GM19397 (cell line): ENCODE measurements around the gene OSBP2.
"Not testable (repeated sequence)": the region's sequence is repeated elsewhere in the genome, so short reads cannot be mapped to it uniquely, and the experiment has no call there.

Experiments used
- ATAC-seq: cut with Tn5 transposase; IDR thresholded peaks from one replicate; pipeline ENCODE4 v1.9.1; 2021; ENCODE audit warnings: mild to moderate bottlenecking, moderate library complexity; ENCODE audit not compliant: unreplicated experiment

Gene OSBP2

DNA sequence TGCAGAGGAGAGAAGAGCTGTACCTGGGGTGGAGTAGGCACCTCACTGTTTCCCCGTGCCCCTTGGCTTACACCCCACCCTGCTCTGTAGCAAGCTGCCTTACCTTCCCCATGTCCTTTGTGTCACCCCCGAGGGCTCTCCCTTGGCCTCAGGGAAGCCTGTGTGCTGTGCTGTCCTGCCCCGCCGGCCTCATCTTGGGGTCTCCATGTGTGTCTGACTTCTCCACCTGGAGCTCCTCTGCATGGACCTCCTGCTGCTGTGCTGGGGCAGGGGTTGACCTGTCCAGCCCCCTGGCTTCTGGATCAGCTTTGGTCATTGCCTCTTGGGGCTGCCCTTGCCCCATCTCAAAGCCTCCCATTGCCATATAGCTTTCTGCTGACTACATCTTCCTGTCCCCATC lies 59.8 kb downstream of the OSBP2 start:
- no peak for ATAC-seq

DNA sequence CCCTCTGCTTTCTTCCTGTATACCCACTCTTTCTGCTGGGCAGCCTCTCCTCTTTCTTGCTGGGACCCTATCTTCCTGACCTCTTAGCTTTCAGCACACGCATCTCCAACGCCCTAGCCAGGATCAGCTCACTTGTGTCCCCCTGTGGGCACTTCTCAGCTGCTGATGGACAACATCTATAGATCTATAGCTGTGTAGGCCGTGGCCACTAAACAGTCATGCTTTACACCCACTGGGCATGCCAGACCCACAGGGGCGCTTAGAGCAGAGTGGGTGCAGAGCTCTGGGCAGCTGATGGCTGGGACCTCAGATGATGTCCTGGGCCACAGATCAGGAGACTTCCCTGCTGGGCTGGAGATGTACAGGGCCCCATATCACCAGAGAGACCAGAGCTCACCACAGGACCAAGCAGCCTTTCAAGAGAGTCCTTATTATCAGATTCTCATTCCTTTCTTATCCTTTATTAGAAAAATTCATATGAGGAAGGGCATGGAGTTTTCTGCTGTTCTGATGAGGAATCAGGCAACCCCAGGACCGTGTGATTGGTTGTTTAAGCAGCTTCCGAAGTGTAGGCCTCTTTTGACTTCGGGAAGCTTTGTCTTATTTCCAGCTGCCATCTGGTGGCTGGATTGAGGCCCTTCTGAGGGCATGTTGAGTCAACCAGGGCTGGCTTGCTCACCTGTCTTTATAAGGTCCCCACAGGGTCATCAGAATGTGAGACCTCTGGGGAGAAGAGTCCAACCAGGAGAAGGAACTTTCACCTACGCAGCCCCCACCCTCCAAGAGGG lies 60.5 kb downstream of the OSBP2 start:
- ATAC-seq, result no peak

DNA sequence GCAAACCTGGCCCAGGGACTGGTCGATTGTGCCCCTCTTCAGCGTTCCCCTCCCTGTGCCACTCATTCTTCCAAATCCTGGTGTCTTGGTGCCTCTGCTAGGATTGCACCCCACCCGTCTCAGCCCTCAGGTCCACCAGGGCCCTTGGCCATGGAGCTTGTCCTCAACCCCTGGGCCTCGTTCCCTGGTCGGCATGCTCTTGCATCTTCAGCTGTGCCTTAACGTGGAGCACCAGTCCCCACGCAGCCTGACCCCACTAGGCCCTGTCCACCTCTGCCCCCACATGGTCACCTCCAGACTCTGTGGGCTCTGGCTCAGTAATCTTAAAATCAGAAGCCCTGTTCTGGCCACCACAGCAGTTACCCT lies 61.1 kb downstream of the OSBP2 start:
- no peak for ATAC-seq

DNA sequence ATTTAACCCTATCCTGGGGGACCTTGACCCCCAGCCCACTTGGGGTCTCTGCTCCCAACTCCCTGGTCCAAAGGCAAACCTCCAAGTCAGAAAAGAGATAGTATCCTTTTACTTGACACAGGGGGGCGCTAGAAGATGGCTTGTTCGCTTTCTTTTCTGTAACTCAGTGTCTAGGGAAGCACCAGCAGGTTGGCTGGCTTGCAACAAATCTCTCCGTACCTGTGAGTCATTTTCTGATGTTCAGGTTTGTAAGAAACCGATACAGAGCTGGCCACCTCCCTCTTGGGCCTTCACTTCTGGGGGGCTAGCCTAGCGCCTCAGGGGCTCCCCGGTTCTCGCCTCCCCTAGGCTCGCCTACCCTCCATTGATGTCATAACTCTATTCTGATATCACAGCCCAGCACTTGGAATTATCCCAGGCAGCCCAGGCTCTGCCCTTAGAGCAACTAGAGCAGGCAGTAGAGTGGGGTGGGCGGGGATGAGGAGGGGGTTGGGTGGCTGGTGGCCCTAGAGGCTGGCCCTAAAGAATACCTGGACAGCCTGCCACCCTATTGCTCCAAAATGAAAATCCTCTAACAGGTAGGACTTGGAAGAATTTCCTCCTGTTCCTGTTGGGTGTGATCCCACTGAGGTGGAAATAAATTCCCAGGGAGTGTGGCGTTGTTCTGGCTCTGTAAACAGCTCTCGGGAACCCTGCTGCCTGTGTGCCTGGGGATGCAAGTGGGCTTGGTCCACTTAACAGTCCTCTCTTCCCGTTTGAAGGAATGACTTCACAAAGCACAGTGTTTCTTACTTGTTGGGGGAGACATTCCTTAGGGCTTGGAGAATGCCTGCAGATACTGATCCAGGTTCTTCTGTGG lies 69.4 kb downstream of the OSBP2 start:
- no peak for ATAC-seq

DNA sequence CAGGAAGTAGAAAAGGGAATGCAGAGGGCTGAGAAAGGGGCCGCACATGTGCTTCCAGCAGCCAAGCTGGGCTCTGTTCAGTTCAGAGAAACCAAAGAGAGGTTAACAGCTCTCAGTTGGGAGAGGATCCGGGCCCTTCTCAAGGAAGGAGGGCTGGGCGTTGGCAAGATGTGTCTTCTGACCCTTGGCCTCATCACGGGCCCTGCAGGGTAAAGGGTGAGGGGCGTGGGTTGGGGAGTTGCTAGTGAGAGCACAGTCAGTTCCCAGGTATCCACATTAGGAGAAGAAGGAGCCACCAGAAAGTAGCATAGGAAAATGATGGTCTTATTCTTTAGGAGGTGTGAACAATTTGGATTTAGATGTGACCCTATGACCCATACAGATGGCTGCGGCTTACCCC lies 73.0 kb downstream of the OSBP2 start:
- ATAC-seq, result no peak

DNA sequence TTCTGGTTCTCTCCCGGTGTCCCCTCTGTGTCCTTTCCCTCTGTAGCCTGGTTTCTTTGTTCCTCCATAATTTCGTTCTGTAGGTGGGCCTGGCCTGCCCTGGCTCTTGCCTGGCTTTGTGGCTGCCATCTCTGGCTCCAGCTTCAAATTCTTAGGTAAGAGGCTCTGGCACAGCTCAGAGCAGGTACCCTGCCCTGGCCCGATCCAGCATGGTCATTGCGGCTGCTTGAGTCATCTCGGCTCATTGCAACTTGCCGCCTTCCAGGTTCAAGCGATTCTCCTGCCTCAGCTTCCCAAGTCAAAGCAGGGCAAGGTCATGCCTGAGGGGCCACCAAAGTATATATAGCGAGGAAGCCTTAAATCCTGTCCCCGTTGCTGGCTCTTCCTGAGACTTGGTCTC lies 76.0 kb downstream of the OSBP2 start:
- no peak for ATAC-seq

DNA sequence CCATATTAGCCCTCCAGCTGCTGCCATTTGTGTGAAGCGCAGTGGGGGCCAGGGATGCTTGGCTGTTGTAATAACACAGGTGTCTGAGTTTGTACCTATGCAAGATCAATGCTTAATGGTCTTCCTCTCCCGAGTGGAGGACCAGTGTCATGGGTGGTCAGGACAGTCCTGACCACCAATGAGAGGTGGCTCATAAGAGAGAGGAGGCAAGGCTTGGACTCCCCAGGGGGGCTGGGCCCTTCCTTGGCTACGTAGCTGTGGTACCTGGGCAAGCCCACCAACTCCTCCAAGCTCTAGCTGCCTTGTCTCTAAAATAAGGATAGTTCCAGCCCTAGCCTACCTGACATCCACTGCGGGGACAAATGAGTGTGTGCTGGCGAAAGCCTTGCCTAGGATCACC lies 79.2 kb downstream of the OSBP2 start:
- ATAC-seq, result no peak

DNA sequence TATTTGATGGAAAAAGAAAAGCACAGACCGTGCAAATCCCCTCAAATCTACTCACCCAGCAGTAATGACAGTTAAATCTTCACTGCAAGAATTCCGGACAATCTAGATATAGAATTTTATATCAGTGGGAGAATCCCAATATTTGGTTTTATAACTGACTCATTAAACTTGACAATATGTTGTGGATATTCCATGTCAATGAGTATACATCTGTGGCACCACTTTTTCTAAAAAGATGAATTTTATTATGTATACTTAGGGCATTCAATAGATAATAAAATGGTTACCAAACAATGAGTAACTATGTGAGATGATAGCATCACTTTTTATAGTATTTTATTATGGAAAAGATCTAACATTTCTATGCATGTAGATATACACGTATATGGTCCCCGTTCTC lies 79.9 kb downstream of the OSBP2 start:
- ATAC-seq, result no peak

DNA sequence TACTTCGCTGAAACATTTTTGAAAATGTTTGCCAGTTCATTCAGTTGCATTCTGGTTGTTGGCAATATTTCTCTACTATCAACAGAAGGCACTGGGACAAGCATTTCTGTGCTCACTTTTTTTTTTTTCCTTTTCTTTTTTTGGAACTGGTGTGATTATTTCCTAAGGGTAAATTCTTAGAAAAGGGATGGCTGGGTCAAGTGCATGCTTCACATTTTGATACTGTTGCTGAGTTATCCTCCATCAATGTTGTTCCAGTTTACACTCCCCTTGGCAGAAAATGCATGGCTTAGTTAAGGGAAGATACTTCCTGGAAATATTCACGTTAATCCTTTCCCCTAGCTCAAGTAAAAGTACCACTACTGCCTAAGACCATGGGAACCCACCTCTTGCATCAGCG lies 81.8 kb downstream of the OSBP2 start:
- ATAC-seq, result no peak

DNA sequence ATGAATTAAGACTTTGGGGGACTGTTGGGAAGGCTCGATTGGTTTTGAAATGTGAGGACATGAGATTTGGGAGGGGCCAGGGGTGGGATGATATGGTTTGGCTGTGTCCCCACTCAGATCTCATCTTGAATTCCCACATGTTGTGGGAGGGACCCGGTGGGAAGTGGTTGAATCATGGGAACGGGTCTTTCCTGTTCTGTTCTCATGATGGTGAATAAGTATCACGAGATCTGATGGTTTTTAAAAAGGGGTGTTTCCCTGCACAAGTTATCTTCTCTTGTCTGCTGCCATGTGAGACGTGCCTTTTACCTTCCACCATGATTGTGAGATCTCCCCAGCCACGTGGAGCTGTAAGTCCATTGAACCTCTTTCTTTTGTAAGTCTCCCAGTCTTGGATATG lies 82.5 kb downstream of the OSBP2 start:
- not testable (repeated sequence) for ATAC-seq

DNA sequence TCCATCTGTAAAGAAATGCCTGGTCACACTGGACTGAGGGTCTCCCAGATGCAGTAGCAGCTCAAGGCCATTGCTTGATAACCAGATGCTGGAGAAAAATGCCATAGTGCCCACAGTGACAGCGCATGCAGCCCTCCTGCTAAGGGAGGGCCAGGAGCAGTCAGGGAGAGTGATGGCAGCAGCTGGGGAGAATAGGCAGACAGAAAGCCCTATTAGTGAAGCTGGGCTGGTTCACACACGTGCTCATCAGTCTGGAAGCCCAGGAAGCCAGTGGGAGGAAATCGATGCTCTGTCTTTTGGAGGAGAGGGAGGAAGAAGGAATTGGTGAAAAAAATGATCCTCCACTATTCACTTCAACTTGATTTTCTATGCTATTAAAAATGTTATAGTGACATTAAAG lies 82.9 kb downstream of the OSBP2 start:
- ATAC-seq, result no peak

DNA sequence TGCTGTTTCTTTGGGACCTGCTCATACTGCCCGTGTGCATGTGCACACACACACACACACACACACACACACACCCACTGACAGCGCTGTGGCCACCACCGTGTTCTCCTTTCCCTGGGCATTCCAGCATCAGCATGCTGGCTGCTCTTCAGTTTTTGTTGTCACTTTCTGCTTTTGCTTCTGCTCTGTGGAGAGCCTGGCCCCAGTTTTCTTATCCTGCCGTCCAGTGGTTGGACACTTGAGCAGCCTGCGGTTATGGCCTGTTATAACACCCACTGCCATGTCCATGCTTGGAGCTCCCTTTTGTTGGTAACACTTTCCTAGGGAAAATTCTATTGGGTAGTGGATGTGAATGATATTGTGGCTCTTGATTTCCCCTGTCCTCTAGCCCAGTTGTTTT lies 83.6 kb downstream of the OSBP2 start:
- ATAC-seq, result no peak

DNA sequence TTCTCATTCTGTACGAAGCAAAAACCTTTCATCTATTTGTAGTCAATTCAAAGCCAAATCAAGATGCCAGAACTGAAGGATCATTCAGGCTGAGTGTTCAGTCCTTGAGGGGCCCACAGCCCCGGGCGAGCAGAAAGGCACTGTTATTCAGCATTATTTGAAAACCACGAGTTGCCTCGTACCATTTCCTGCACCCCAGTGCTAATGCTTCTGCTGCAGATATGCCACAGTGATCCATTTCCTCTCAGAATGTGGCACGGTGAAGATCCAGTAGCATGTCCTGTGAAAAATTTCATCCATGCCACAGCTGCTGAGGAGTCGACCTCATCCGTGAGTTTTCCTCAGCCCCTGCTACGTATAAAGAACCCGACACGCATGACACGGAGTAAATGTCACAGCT lies 85.4 kb downstream of the OSBP2 start:
- ATAC-seq, result no peak

DNA sequence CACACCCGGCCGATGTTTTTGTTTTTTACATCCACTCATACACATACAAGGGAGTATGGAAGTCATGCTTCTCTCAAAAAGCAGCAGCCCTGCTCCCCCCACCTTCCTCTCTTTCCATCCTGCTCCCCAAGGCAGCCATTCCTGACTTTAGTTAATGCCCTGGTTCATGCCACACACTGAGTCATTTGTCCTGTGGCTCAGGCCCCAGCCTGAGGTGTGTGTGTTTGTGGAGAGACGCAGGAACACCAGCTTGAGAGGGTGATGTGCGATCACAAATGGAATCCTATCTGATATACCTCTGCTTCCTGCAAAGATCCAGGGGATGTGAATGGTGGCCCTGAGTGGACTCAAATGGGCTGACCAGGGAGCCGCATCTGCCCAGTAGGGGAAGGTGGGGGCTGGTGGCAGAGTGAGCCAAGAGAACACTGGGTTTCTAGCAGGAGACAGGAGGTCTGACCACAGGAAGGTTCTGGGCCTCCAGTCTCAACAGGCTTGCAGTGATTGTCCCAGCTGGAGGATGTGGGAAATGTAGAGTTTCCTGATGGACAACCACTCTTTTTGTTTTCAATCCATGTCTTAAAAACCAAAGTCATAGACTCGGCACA lies 86.7 kb downstream of the OSBP2 start:
- ATAC-seq, result no peak

DNA sequence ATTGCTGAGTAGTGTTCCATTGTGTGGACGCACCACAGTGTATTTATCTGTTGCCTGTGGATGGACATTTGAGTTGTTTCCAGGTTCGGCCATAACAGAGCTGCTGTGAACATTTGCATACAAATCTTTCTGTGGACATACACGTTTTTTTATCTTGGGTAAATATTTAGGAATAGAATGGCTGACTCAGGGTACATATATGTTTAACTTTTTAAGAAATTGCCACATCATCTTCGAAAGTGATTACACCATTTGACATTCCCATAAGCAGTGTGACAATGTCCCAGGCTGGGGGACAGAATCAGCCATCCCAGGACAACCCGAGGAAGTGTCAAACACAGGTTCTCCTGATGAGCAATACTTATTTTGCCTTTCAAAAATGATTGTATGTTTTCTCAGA lies 87.9 kb downstream of the OSBP2 start:
- no peak for ATAC-seq

DNA sequence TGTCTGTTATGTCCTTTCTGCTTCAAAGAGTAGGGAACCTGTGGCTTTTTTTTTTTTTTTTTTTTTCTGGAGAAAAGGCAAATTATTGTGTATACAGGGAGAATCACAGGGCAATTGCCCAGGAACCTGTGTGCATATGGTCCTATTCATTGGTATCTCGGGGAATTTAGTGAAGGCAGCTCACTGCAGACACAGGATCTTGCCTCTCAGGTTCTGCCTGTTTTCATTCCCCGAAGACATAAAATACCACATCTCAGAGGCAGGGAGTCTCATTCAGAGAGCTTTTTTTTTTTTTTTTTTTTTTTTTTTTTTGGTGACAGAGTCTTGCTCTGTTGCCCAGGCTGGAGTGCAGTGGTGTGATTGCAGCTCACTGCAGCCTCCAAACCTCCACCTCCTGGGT lies 88.3 kb downstream of the OSBP2 start:
- ATAC-seq, result no peak

DNA sequence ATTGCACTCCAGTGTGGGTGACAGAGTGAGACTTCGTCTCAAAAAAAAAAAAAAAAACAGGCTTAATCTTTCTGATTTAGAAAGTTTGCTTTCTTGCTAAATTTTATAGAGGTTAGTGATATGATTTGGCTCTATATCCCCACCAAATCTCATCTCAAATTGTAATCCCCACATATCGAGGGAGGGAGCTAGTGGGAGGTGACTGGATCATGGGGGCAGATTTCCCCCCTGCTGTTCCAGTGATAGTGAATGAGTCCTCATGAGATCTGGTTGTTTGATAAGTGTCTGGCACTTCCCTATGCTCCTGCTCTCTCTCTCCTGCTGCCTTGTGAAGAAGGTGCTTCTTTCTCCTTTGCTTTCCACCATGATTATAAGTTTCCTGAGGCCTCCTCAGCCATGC lies 90.9 kb downstream of the OSBP2 start:
- no peak for ATAC-seq

DNA sequence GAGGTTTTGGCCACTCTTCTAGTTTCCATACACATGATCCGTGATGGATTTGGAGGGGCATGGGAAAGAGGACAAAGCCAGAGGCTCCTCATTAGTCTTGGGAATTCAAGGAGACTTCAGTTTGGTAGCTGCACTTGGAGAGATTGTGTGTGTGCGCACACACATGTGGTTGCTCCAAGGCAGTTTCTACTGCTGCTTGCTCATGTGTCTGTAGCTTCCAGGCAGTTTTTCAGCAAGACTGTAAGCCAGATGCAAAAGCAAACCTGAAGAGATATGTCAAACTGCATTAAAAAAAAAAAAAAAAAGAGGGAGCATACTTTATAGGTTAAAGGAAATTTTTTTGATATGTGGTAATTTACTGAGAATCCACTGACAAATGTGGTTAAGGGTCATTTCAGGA lies 95.7 kb downstream of the OSBP2 start:
- no peak for ATAC-seq

DNA sequence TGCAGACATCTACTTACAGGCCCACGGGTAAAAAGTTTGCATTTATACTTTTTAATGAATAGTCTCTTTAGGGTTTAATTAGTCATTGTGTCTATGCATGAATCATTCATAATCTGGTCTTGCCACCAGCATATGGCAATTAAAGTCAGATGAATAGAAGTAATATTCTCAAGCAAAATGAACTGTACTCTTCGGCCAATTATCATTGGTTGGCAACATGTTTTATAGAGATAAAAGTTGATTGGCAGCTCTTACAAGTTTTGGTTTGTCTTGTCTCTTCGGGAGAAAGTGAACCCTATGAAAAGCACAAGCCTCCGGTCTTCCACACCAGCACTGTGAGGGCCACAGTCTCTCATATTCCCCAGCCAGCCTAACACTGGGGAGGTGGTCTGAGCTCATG lies 97.8 kb downstream of the OSBP2 start:
- no peak for ATAC-seq

DNA sequence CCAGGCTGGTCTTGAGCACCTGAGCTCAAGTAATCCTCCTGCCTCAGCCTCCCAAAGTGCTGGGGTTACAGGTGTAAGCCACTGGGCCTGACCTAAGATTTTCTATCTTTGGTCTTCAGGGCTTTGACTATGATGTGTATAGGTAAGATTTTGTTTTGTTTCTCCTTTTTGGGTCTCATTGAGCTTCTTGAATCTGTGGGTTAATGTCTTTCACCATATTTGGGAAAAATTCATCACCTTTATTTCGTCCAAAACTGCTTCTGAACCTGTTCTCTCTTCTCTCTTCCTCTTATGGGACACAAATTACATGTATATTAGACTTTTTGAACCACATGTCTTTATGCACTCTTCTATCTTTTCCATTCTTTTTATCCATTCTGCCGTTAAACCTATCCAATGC lies 100.4 kb downstream of the OSBP2 start:
- ATAC-seq, result no peak

DNA sequence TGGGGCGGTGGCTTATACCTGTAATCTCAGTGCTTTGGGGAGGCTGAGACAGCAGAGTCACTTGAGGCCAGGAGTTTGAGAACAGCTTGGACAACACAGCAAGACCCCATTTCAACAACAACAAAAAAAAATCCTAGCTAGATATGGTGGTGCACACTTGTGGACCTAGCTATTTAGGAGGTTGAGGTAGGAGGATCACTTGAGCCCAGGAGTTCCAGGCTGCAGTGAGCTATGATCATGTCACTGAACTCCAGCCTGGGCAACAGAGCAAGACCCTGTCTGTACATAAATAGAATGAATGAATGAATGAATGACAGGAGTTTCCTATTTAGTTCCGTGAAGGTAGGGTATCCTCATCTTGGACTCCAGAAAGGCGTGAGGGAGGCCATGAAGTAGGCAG lies 107.0 kb downstream of the OSBP2 start:
- ATAC-seq, result no peak
